Measurements from ENCODE around the gene KIF13A. TPM values are rescaled to one million over a fixed set of nuclear protein-coding genes. Genes with fewer than 3 reads are reported as not detected.

Gene KIF13A
- total RNA-seq, 2 experiments from 2014 or later = 0.91 to 1.4 TPM

DNA sequence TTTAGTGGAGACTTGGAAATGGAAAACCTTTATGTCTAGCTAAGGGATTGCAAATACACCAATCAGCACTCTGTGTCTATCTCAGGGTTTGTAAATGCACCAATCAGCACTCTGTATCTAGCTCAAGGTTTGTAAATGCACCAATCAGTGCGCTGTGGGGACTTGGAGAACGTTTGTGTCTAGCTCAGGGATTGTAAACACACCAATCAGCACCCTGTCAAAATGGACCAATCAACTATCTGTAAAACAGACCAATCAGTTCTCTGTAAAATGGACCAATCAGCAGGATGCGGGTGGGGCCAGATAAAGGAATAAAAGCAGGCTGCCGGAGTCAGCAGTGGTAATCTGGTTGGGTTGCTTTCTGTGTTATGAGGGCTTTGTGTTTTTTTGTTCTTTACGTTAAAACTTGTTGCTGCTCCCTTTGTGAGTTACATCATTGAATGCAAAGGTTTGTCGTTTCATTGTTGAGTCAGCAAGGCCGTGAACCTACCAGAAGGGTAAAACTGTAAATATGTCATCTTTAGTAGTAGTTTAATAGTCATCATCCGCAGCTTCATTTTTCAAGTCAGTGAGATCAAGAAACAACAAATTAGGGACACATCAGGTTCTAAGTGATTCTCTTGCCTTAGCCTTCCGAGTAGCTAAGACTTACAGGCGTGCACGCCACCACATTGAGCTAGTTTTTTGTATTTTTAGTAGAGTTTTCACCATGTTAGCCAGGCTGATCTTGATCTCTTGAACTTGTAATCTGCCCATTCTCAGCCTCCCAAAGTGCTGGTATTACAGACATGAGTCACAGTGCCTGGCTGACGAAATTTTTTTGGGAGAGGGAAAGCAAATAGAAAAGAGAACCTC lies 258.0 kb downstream of the KIF13A start:
- ChIA-PET POLR2A (no interaction called here), CTCF (no interaction called here)
- intact Hi-C loops (cut with DNase I, micrococcal nuclease) = no loop called here

DNA sequence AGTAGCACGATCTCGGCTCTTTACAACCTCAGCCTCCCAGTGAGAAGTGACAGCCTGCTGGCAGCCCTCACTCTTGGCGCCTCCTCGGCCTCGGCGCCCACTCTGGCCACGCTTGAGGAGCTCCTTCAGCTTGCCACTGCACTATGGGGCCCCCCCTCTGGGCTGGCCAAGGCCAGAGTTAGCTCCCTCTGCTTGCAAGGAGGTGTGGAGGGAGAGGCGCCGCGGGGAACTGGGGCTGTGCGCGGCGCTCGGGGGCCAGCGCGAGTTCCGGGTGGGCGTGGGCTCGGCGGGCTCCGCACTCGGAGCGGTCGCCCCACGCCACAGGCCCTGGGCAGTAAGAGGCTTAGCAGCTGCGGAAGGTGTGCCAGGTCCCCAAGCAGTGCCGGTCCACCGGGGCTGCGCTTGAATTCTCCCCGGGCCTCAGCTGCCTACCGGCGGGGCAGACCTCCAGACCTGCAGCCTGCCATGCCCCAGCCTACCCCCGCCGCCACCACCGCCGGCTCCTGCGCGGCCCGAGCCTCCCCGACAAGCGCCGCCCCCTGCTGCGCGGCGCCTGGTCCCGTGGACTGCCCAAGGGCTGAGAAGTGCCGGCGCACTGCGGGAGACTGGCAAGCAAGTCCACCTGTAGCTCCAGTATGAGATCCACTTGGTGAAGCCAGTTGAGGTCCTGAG lies 258.7 kb downstream of the KIF13A start:
- DNase-seq (peak in 1 of 14 experiments; percentile 8), ATAC-seq (ENCODE audit: poor library complexity) (no peak)
- no peak for TF ChIP-seq CTCF (IDR thresholded peaks at IDR 0.05)
- Histone ChIP-seq H3K36me3 (ENCODE audit: insufficient read depth, low read length) (no peaks in the 10 kb centered on the region), H3K4me1 (ENCODE audit: insufficient read depth, low read length) (no peaks in the 10 kb centered on the region), H3K27me3 (ENCODE audit: control insufficient read depth in 1 of 2, insufficient read depth in 2 of 2, low read length in 2 of 2) (no peaks in the 10 kb centered on the region), H3K9me3 (ENCODE audit: control insufficient read depth in 1 of 2, insufficient read depth in 1 of 2, low read length in 2 of 2) (no peaks in the 10 kb centered on the region), H3K27ac (ENCODE audit: low read depth in 1 of 2, low read length in 2 of 2) (no peak overlapping the region), H3K4me3 (ENCODE audit: low read length) (no peak overlapping the region)
- Mint-ChIP-seq H3K9me3 (no peaks in the 10 kb centered on the region), H3K36me3 (ENCODE audit: low read depth) (no peaks in the 10 kb centered on the region), H3K4me3 (no peak overlapping the region), H3K27ac (no peak overlapping the region), H3K27me3 (no peaks in the 10 kb centered on the region), H3K4me1 (ENCODE audit: low read depth) (no peaks in the 10 kb centered on the region)
- ChIA-PET POLR2A (no interaction called here), CTCF (no interaction called here)
- intact Hi-C loops (cut with DNase I, micrococcal nuclease) = no loop called here

More for the DNA sequence above, 258.0 kb downstream of the KIF13A start:
- H3K4me1 ChIP-seq (ENCODE audit: insufficient read depth, low read length) = no peaks in the 10 kb centered on the region
- Mint-ChIP-seq H3K27ac (no peak overlapping the region), H3K4me1 (ENCODE audit: low read depth) (no peaks in the 10 kb centered on the region), H3K4me3 (no peak overlapping the region), H3K36me3 (ENCODE audit: low read depth) (no peaks in the 10 kb centered on the region), H3K9me3 (no peaks in the 10 kb centered on the region), H3K27me3 (no peaks in the 10 kb centered on the region)
- DNase-seq (no peak), ATAC-seq (ENCODE audit: poor library complexity) (no peak)
- H3K36me3 ChIP-seq (ENCODE audit: insufficient read depth, low read length) = no peaks in the 10 kb centered on the region
- H3K4me3 ChIP-seq (ENCODE audit: low read length) = no peak overlapping the region
- no peak overlapping the region for H3K27ac ChIP-seq (ENCODE audit: low read depth in 1 of 2, low read length in 2 of 2)
- TF ChIP-seq CTCF (IDR thresholded peaks at IDR 0.05) = no peak
- H3K27me3 ChIP-seq (ENCODE audit: control insufficient read depth in 1 of 2, insufficient read depth in 2 of 2, low read length in 2 of 2) = no peaks in the 10 kb centered on the region
- H3K9me3 ChIP-seq (ENCODE audit: control insufficient read depth in 1 of 2, insufficient read depth in 1 of 2, low read length in 2 of 2) = no peaks in the 10 kb centered on the region

- Mint-ChIP-seq H3K9me3 (no peaks in the 10 kb centered on the region), H3K4me3 (no peak overlapping the region), H3K36me3 (ENCODE audit: low read depth) (no peaks in the 10 kb centered on the region), H3K27ac (no peak overlapping the region), H3K27me3 (no peaks in the 10 kb centered on the region), H3K4me1 (ENCODE audit: low read depth) (no peaks in the 10 kb centered on the region)
- Histone ChIP-seq H3K4me3 (ENCODE audit: low read length) (no peak overlapping the region), H3K4me1 (ENCODE audit: insufficient read depth, low read length) (no peaks in the 10 kb centered on the region), H3K9me3 (ENCODE audit: control insufficient read depth in 1 of 2, insufficient read depth in 1 of 2, low read length in 2 of 2) (no peaks in the 10 kb centered on the region), H3K27me3 (ENCODE audit: control insufficient read depth in 1 of 2, insufficient read depth in 2 of 2, low read length in 2 of 2) (no peaks in the 10 kb centered on the region), H3K27ac (ENCODE audit: low read depth in 1 of 2, low read length in 2 of 2) (no peak overlapping the region), H3K36me3 (ENCODE audit: insufficient read depth, low read length) (no peaks in the 10 kb centered on the region)
- intact Hi-C loops (cut with DNase I, micrococcal nuclease) = no loop called here
- CTCF ChIA-PET = no interaction called here
- POLR2A ChIA-PET = no interaction called here
- no peak for DNase-seq
- no peak for ATAC-seq (ENCODE audit: poor library complexity)
- TF ChIP-seq CTCF (IDR thresholded peaks at IDR 0.05) = no peak
Observed at GRCh38 chr6:17725083-17725482, 262.4 kb downstream of the KIF13A start.

Data from CD4-positive, alpha-beta T cell (primary cell).